Measurements from ENCODE around the gene SLC7A9.
"Not testable (repeated sequence)": the region's sequence is repeated elsewhere in the genome, so short reads cannot be mapped to it uniquely, and the experiment has no call there.

SLC7A9 gene

GRCh38 chr19:32874605-32875004 is 5.0 kb upstream of the SLC7A9 start:
- DNase-seq (ENCODE audit: low read depth, low spot score), result no peak
- Histone ChIP-seq H3K4me3 (ENCODE audit: low read length) (no peak overlapping the region), H3K4me1 (ENCODE audit: control insufficient read depth, insufficient read depth, low read length) (peaks cover 5% of the 10 kb centered on the region), H3K9me3 (ENCODE audit: control insufficient read depth, insufficient read depth, low read length) (no peaks in the 10 kb centered on the region), H3K27me3 (ENCODE audit: control insufficient read depth, insufficient read depth, low read length) (no peaks in the 10 kb centered on the region), H3K36me3 (ENCODE audit: control insufficient read depth, insufficient read depth, low read length) (no peaks in the 10 kb centered on the region), H3K27ac (ENCODE audit: low read length) (no peak overlapping the region)
- WGBS (ENCODE audit: insufficient coverage, insufficient read length), result no CpG with 5 or more reads among the region's 9 CpGs

- no CpG with 5 or more reads among the region's 18 CpGs for WGBS (ENCODE audit: insufficient coverage, insufficient read length)
- H3K4me3 ChIP-seq (ENCODE audit: low read length), result no peak overlapping the region
- H3K9me3 ChIP-seq (ENCODE audit: control insufficient read depth, insufficient read depth, low read length), result no peaks in the 10 kb centered on the region
- H3K27me3 ChIP-seq (ENCODE audit: control insufficient read depth, insufficient read depth, low read length), result no peaks in the 10 kb centered on the region
- H3K27ac ChIP-seq (ENCODE audit: low read length), result no peak overlapping the region
- DNase-seq (ENCODE audit: low read depth, low spot score), result no peak
- no peaks in the 10 kb centered on the region for H3K36me3 ChIP-seq (ENCODE audit: control insufficient read depth, insufficient read depth, low read length)
- peaks cover 5% of the 10 kb centered on the region for H3K4me1 ChIP-seq (ENCODE audit: control insufficient read depth, insufficient read depth, low read length)
These were observed 3.8 kb upstream of the SLC7A9 start for GRCh38 chr19:32873247-32873959.

GRCh38 chr19:32872391-32872790 is 2.8 kb upstream of the SLC7A9 start:
- Histone ChIP-seq H3K4me3 (ENCODE audit: low read length) (no peak overlapping the region), H3K27me3 (ENCODE audit: control insufficient read depth, insufficient read depth, low read length) (no peaks in the 10 kb centered on the region), H3K27ac (ENCODE audit: low read length) (no peak overlapping the region), H3K4me1 (ENCODE audit: control insufficient read depth, insufficient read depth, low read length) (peaks cover 5% of the 10 kb centered on the region), H3K36me3 (ENCODE audit: control insufficient read depth, insufficient read depth, low read length) (no peaks in the 10 kb centered on the region), H3K9me3 (ENCODE audit: control insufficient read depth, insufficient read depth, low read length) (no peaks in the 10 kb centered on the region)
- no peak for DNase-seq (ENCODE audit: low read depth, low spot score)
- no CpG with 5 or more reads among the region's 3 CpGs for WGBS (ENCODE audit: insufficient coverage, insufficient read length)

- Histone ChIP-seq H3K4me1 (ENCODE audit: control insufficient read depth, insufficient read depth, low read length) (peaks cover 5% of the 10 kb centered on the region), H3K9me3 (ENCODE audit: control insufficient read depth, insufficient read depth, low read length) (no peaks in the 10 kb centered on the region), H3K4me3 (ENCODE audit: low read length) (no peak overlapping the region), H3K27ac (ENCODE audit: low read length) (no peak overlapping the region), H3K27me3 (ENCODE audit: control insufficient read depth, insufficient read depth, low read length) (no peaks in the 10 kb centered on the region), H3K36me3 (ENCODE audit: control insufficient read depth, insufficient read depth, low read length) (no peaks in the 10 kb centered on the region)
- no CpG with 5 or more reads among the region's 12 CpGs for WGBS (ENCODE audit: insufficient coverage, insufficient read length)
- no peak for DNase-seq (ENCODE audit: low read depth, low spot score)
These were observed 1.4 kb upstream of the SLC7A9 start for GRCh38 chr19:32870981-32871451.

GRCh38 chr19:32869966-32870573 is 503 bp upstream of the SLC7A9 start:
- Histone ChIP-seq H3K27me3 (ENCODE audit: control insufficient read depth, insufficient read depth, low read length) (no peaks in the 10 kb centered on the region), H3K9me3 (ENCODE audit: control insufficient read depth, insufficient read depth, low read length) (no peaks in the 10 kb centered on the region), H3K4me3 (ENCODE audit: low read length) (no peak overlapping the region), H3K27ac (ENCODE audit: low read length) (no peak overlapping the region), H3K36me3 (ENCODE audit: control insufficient read depth, insufficient read depth, low read length) (no peaks in the 10 kb centered on the region), H3K4me1 (ENCODE audit: control insufficient read depth, insufficient read depth, low read length) (peaks cover 4% of the 10 kb centered on the region)
- no peak for DNase-seq (ENCODE audit: low read depth, low spot score)
- no CpG with 5 or more reads among the region's 18 CpGs for WGBS (ENCODE audit: insufficient coverage, insufficient read length)

GRCh38 chr19:32868206-32868950 is 1.2 kb downstream of the SLC7A9 start:
- Histone ChIP-seq H3K27me3 (ENCODE audit: control insufficient read depth, insufficient read depth, low read length) (no peaks in the 10 kb centered on the region), H3K4me3 (ENCODE audit: low read length) (no peak overlapping the region), H3K9me3 (ENCODE audit: control insufficient read depth, insufficient read depth, low read length) (no peaks in the 10 kb centered on the region), H3K36me3 (ENCODE audit: control insufficient read depth, insufficient read depth, low read length) (no peaks in the 10 kb centered on the region), H3K4me1 (ENCODE audit: control insufficient read depth, insufficient read depth, low read length) (peaks cover 4% of the 10 kb centered on the region), H3K27ac (ENCODE audit: low read length) (no peak overlapping the region)
- no CpG with 5 or more reads among the region's 19 CpGs for WGBS (ENCODE audit: insufficient coverage, insufficient read length)
- DNase-seq (ENCODE audit: low read depth, low spot score), result no peak

GRCh38 chr19:32867436-32867835 is 2.1 kb downstream of the SLC7A9 start:
- not testable (repeated sequence) for DNase-seq (ENCODE audit: low read depth, low spot score); H3K9me3 ChIP-seq (ENCODE audit: control insufficient read depth, insufficient read depth, low read length); H3K27me3 ChIP-seq (ENCODE audit: control insufficient read depth, insufficient read depth, low read length); H3K36me3 ChIP-seq (ENCODE audit: control insufficient read depth, insufficient read depth, low read length); H3K4me1 ChIP-seq (ENCODE audit: control insufficient read depth, insufficient read depth, low read length); H3K27ac ChIP-seq (ENCODE audit: low read length); H3K4me3 ChIP-seq (ENCODE audit: low read length)
- WGBS (ENCODE audit: insufficient coverage, insufficient read length), result no CpG with 5 or more reads among the region's 9 CpGs

GRCh38 chr19:32866564-32867265 is 2.9 kb downstream of the SLC7A9 start:
- no peak for DNase-seq (ENCODE audit: low read depth, low spot score)
- Histone ChIP-seq H3K9me3 (ENCODE audit: control insufficient read depth, insufficient read depth, low read length) (no peaks in the 10 kb centered on the region), H3K36me3 (ENCODE audit: control insufficient read depth, insufficient read depth, low read length) (no peaks in the 10 kb centered on the region), H3K27me3 (ENCODE audit: control insufficient read depth, insufficient read depth, low read length) (no peaks in the 10 kb centered on the region), H3K4me3 (ENCODE audit: low read length) (no peak overlapping the region), H3K4me1 (ENCODE audit: control insufficient read depth, insufficient read depth, low read length) (peaks cover 4% of the 10 kb centered on the region), H3K27ac (ENCODE audit: low read length) (no peak overlapping the region)
- WGBS (ENCODE audit: insufficient coverage, insufficient read length), result no CpG with 5 or more reads among the region's 12 CpGs

- no peaks in the 10 kb centered on the region for H3K36me3 ChIP-seq (ENCODE audit: control insufficient read depth, insufficient read depth, low read length)
- no CpG with 5 or more reads among the region's 7 CpGs for WGBS (ENCODE audit: insufficient coverage, insufficient read length)
These were observed 3.5 kb downstream of the SLC7A9 start for GRCh38 chr19:32866061-32866460.

GRCh38 chr19:32865326-32865725 is 4.2 kb downstream of the SLC7A9 start:
- H3K4me1 ChIP-seq (ENCODE audit: control insufficient read depth, insufficient read depth, low read length), result peaks cover 4% of the 10 kb centered on the region
- no peak for DNase-seq (ENCODE audit: low read depth, low spot score)
- H3K4me3 ChIP-seq (ENCODE audit: low read length), result no peak overlapping the region
- H3K36me3 ChIP-seq (ENCODE audit: control insufficient read depth, insufficient read depth, low read length), result no peaks in the 10 kb centered on the region
- H3K27me3 ChIP-seq (ENCODE audit: control insufficient read depth, insufficient read depth, low read length), result no peaks in the 10 kb centered on the region
- no peak overlapping the region for H3K27ac ChIP-seq (ENCODE audit: low read length)
- WGBS (ENCODE audit: insufficient coverage, insufficient read length), result no CpG with 5 or more reads among the region's 6 CpGs
- H3K9me3 ChIP-seq (ENCODE audit: control insufficient read depth, insufficient read depth, low read length), result no peaks in the 10 kb centered on the region

More at GRCh38 chr19:32866061-32866460, 3.5 kb downstream of the SLC7A9 start:
- no peak overlapping the region for H3K4me3 ChIP-seq (ENCODE audit: low read length)
- no peak overlapping the region for H3K27ac ChIP-seq (ENCODE audit: low read length)
- no peak for DNase-seq (ENCODE audit: low read depth, low spot score)
- H3K4me1 ChIP-seq (ENCODE audit: control insufficient read depth, insufficient read depth, low read length), result peaks cover 4% of the 10 kb centered on the region
- H3K9me3 ChIP-seq (ENCODE audit: control insufficient read depth, insufficient read depth, low read length), result no peaks in the 10 kb centered on the region
- no peaks in the 10 kb centered on the region for H3K27me3 ChIP-seq (ENCODE audit: control insufficient read depth, insufficient read depth, low read length)

Data from iPS DF 6.9 (cell line).